Glutamatergic neuron (in vitro differentiated cells): Measurements from ENCODE around the gene PCDH9. TPM values are rescaled to one million over a fixed set of nuclear protein-coding genes. Genes with fewer than 3 reads are reported as not detected.

ENCODE experiments used
- DNase-seq: peaks from one replicate; pipeline ENCODE4 v3.0.0; 2022
- H3K27ac Mint-ChIP-seq: one replicate; pipeline ENCODE4 v1.8.0; 2020; ENCODE audit warnings: mild to moderate bottlenecking, mixed read lengths, inconsistent platforms; ENCODE audit not compliant: unreplicated experiment
- H3K27me3 Mint-ChIP-seq: one replicate; pipeline ENCODE4 v1.8.0; 2020; ENCODE audit warnings: mild to moderate bottlenecking, moderate library complexity, mixed read lengths, inconsistent platforms; ENCODE audit not compliant: unreplicated experiment
- H3K36me3 Mint-ChIP-seq: one replicate; pipeline ENCODE4 v1.8.0; 2020; ENCODE audit warnings: mild to moderate bottlenecking, mixed read lengths, inconsistent platforms; ENCODE audit not compliant: unreplicated experiment
- H3K4me1 Mint-ChIP-seq: one replicate; pipeline ENCODE4 v1.8.0; 2020; ENCODE audit warnings: mild to moderate bottlenecking, low read depth, mixed read lengths, inconsistent platforms; ENCODE audit not compliant: unreplicated experiment
- H3K4me3 Mint-ChIP-seq: one replicate; pipeline ENCODE4 v1.8.0; 2020; ENCODE audit warnings: mild to moderate bottlenecking, mixed read lengths, inconsistent platforms; ENCODE audit not compliant: unreplicated experiment
- H3K9me3 Mint-ChIP-seq: one replicate; pipeline ENCODE4 v1.8.0; 2020; ENCODE audit warnings: mild to moderate bottlenecking, moderate library complexity, mixed read lengths, inconsistent platforms; ENCODE audit not compliant: unreplicated experiment
- CTCF ChIP-seq: fragments of 200-600 bp; sonication (generic); IDR thresholded peaks from one replicate; pipeline ENCODE4 v1.5.0; 2021; ENCODE audit not compliant: partially characterized antibody, unreplicated experiment
- total RNA-seq: library from RNA; stranded (reverse); fragmentation: NEBNext Ultra II Directional; extraction: Animal tissue kit (Norgen Biotek cat#: 25700); gene quantifications from one replicate; pipeline ENCODE4 v1.2.1, GENCODE V29; 2021; ENCODE audit not compliant: unreplicated experiment

The PCDH9 gene
- total RNA-seq, 1 donor from 2014 or later = 43.3 TPM

- TF ChIP-seq CTCF = no peak
- peaks cover 13% of the 10 kb centered on the region for H3K4me1 Mint-ChIP-seq
- no peak for DNase-seq
- peaks cover 2% of the 10 kb centered on the region for H3K27me3 Mint-ChIP-seq
- no peak overlapping the region for H3K27ac Mint-ChIP-seq
- H3K9me3 Mint-ChIP-seq = no peaks in the 10 kb centered on the region
- H3K36me3 Mint-ChIP-seq = no peaks in the 10 kb centered on the region
- no peak overlapping the region for H3K4me3 Mint-ChIP-seq
Observed at GRCh38 chr13:67120872-67121531, 109.1 kb downstream of the PCDH9 start.

- Mint-ChIP-seq H3K4me3 (no peak overlapping the region), H3K27me3 (peaks cover 2% of the 10 kb centered on the region), H3K27ac (peak overlapping the region; percentile 71), H3K36me3 (no peaks in the 10 kb centered on the region), H3K4me1 (peaks cover 13% of the 10 kb centered on the region), H3K9me3 (no peaks in the 10 kb centered on the region)
- TF ChIP-seq CTCF = no peak
- no peak for DNase-seq
Observed at GRCh38 chr13:67119481-67119894, 110.6 kb downstream of the PCDH9 start.

GRCh38 chr13:67118277-67118676 is 111.9 kb downstream of the PCDH9 start:
- Mint-ChIP-seq H3K27ac (no peak overlapping the region), H3K4me3 (no peak overlapping the region), H3K4me1 (peaks cover 13% of the 10 kb centered on the region), H3K36me3 (no peaks in the 10 kb centered on the region), H3K9me3 (no peaks in the 10 kb centered on the region), H3K27me3 (peaks cover 2% of the 10 kb centered on the region)
- no peak for DNase-seq
- TF ChIP-seq CTCF = no peak

- Mint-ChIP-seq H3K9me3 (no peaks in the 10 kb centered on the region), H3K27me3 (peaks cover 2% of the 10 kb centered on the region), H3K4me3 (no peak overlapping the region), H3K27ac (no peak overlapping the region), H3K4me1 (peaks cover 13% of the 10 kb centered on the region), H3K36me3 (no peaks in the 10 kb centered on the region)
- TF ChIP-seq CTCF = no peak
- DNase-seq = no peak
Observed at GRCh38 chr13:67117010-67117550, 113.1 kb downstream of the PCDH9 start.

- no peaks in the 10 kb centered on the region for H3K9me3 Mint-ChIP-seq
- TF ChIP-seq CTCF = no peak
- DNase-seq = no peak
- H3K4me1 Mint-ChIP-seq = no peaks in the 10 kb centered on the region
- H3K27me3 Mint-ChIP-seq = peaks cover 2% of the 10 kb centered on the region
- no peak overlapping the region for H3K4me3 Mint-ChIP-seq
- H3K27ac Mint-ChIP-seq = no peak overlapping the region
- peaks cover 5% of the 10 kb centered on the region for H3K36me3 Mint-ChIP-seq
Observed at GRCh38 chr13:67107979-67108378, 122.2 kb downstream of the PCDH9 start.
